NCI-H82 treated with DMSO at 0.1 percent for 48 hours (cell line): ENCODE data around the gene GDF11.

ENCODE experiments used
- DNase-seq: peaks from one replicate; lab custom pipeline; 2025; ENCODE audit not compliant: unreplicated experiment; lab: John Stamatoyannopoulos, UW

Gene GDF11

GRCh38 chr12:55742719-55743405, at the start of gene GDF11:
Gene GDF11, plus strand, starts transcription at chr12:55743122. Its CDS starts 195 bp downstream, at chr12:55743317.
- peak; percentile 51 for DNase-seq

GRCh38 chr12:55693323-55694187, 49.4 kb upstream of the GDF11 start:
- DNase-seq: no peak

GRCh38 chr12:55694188-55694515, 48.8 kb upstream of the GDF11 start:
- DNase-seq: no peak

GRCh38 chr12:55694651-55695050, 48.3 kb upstream of the GDF11 start:
- DNase-seq: no peak

- DNase-seq: no peak
Measured at GRCh38 chr12:55695349-55695748, 47.6 kb upstream of the GDF11 start.

GRCh38 chr12:55696141-55696540, 46.8 kb upstream of the GDF11 start:
- no peak for DNase-seq

GRCh38 chr12:55696796-55697462, 46.0 kb upstream of the GDF11 start:
- no peak for DNase-seq

- DNase-seq: no peak
Measured at GRCh38 chr12:55697686-55698085, 45.2 kb upstream of the GDF11 start.

GRCh38 chr12:55698241-55698955, 44.5 kb upstream of the GDF11 start:
- no peak for DNase-seq

- no peak for DNase-seq
Measured at GRCh38 chr12:55698965-55699364, 44.0 kb upstream of the GDF11 start.

GRCh38 chr12:55699471-55700055, 43.4 kb upstream of the GDF11 start:
- no peak for DNase-seq

- no peak for DNase-seq
Measured at GRCh38 chr12:55700255-55701018, 42.5 kb upstream of the GDF11 start.

- DNase-seq: no peak
Measured at GRCh38 chr12:55702861-55703260, 40.1 kb upstream of the GDF11 start.

- no peak for DNase-seq
Measured at GRCh38 chr12:55703288-55703687, 39.6 kb upstream of the GDF11 start.

- DNase-seq: no peak
Measured at GRCh38 chr12:55703901-55704761, 38.8 kb upstream of the GDF11 start.

GRCh38 chr12:55704824-55705718, 37.9 kb upstream of the GDF11 start:
- DNase-seq: no peak

GRCh38 chr12:55705782-55706402, 37.0 kb upstream of the GDF11 start:
- no peak for DNase-seq
